Measurements from ENCODE around the gene SCPEP1.

DNA sequence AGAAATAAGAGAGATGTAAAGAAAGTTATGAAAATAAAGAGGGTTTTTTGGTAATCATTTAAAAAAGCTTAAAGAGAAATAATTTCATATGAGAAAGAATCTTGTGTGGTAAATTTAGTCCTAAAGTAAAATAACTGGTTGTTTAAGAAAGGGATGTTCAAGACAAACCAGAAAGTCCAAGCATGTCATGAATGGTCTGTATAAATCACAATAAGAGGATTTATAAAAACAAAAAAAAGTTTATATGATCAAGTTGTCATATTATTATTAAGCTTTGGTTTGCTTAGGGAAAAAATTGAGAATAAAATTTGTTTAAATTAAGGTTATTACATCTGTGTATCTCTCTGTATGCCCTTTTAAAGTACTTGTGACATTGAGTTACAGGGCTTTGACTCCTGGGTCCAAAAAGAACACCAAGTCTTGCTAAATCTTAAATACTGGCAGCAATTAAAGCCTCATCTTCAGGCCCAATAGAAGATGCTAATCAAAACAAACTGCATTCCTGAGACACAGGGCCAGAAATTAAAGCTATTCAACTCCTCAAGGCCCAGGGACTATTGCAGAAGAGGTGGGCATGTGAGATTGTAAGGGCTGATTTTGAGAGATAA is 48.5 kb upstream of the SCPEP1 start:
- TF ChIP-seq, protein P1, sequence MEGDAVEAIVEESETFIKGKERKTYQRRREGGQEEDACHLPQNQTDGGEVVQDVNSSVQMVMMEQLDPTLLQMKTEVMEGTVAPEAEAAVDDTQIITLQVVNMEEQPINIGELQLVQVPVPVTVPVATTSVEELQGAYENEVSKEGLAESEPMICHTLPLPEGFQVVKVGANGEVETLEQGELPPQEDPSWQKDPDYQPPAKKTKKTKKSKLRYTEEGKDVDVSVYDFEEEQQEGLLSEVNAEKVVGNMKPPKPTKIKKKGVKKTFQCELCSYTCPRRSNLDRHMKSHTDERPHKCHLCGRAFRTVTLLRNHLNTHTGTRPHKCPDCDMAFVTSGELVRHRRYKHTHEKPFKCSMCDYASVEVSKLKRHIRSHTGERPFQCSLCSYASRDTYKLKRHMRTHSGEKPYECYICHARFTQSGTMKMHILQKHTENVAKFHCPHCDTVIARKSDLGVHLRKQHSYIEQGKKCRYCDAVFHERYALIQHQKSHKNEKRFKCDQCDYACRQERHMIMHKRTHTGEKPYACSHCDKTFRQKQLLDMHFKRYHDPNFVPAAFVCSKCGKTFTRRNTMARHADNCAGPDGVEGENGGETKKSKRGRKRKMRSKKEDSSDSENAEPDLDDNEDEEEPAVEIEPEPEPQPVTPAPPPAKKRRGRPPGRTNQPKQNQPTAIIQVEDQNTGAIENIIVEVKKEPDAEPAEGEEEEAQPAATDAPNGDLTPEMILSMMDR (IDR thresholded peaks at IDR 0.05): no peak
- TF ChIP-seq EP300 (IDR thresholded peaks at IDR 0.05; ENCODE audit: low read depth): no peak
- TF ChIP-seq POLR2A (IDR thresholded peaks at IDR 0.05): no peak
- TF ChIP-seq POLR2AphosphoS5 (IDR thresholded peaks at IDR 0.05): no peak

Data from transverse colon (tissue), 4 donors.